Suprapubic skin (tissue), 3 donors: ENCODE data around the gene GPR139.

ENCODE experiments used
- POLR2A ChIP-seq, 2 donors: fragments of 450-650 bp; IDR thresholded peaks; one replicate each; pipeline ENCODE4 v1.6.1; 2017; ENCODE audit warnings: antibody characterized with exemption in 2 of 2, mild to moderate bottlenecking in 2 of 2, moderate library complexity in 2 of 2
- TF ChIP-seq, protein P1 (sequence below), 2 donors: fragments of 200-600 bp in 1 of 2; fragments of 450-650 bp in 1 of 2; sonication (generic) in 1 of 2; IDR thresholded peaks; one replicate each; pipeline ENCODE4 v1.5.1; 2016 to 2019; ENCODE audit warnings: antibody characterized with exemption in 2 of 2, mild to moderate bottlenecking in 1 of 2, moderate library complexity in 1 of 2

DNA sequence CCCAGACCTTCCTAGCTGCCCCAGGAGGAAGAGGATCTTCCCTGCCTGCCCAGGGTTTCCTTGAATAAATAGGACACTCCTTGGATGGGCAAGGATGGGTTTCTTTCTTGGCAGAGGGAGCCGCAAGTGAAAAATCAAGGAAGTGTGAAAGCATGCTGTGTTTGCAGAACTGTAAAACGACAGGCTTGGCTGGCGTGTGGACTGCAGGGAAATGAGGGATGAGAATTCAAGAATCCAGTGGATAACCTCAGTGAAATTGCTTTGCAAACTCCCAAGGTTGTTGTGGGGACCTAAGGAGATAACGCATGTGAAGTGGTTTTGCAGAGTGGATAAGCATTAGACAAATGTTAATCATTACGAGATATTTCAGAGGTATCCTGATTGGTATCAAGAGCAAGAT is 20.4 kb downstream of the GPR139 start:
- no peak for TF ChIP-seq POLR2A (IDR thresholded peaks at IDR 0.05)
- TF ChIP-seq, protein P1, sequence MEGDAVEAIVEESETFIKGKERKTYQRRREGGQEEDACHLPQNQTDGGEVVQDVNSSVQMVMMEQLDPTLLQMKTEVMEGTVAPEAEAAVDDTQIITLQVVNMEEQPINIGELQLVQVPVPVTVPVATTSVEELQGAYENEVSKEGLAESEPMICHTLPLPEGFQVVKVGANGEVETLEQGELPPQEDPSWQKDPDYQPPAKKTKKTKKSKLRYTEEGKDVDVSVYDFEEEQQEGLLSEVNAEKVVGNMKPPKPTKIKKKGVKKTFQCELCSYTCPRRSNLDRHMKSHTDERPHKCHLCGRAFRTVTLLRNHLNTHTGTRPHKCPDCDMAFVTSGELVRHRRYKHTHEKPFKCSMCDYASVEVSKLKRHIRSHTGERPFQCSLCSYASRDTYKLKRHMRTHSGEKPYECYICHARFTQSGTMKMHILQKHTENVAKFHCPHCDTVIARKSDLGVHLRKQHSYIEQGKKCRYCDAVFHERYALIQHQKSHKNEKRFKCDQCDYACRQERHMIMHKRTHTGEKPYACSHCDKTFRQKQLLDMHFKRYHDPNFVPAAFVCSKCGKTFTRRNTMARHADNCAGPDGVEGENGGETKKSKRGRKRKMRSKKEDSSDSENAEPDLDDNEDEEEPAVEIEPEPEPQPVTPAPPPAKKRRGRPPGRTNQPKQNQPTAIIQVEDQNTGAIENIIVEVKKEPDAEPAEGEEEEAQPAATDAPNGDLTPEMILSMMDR (IDR thresholded peaks at IDR 0.05) = no peak
